Tibial nerve (tissue), 4 donors: ENCODE data around the gene WASF2. TPM values are rescaled to one million over a fixed set of nuclear protein-coding genes. Genes with fewer than 3 reads are reported as not detected.

Experiments
- DNase-seq, 2 donors: peaks; one replicate each; pipeline ENCODE4 v3.0.0-alpha.2; 2019; ENCODE audit warnings: low spot score in 2 of 2
- H3K27ac ChIP-seq, 4 donors: fragments of 200-600 bp; sonication (generic) in 3 of 4; one replicate each; pipeline ENCODE4 v1.5.1; 2017 to 2019; ENCODE audit warnings: mild to moderate bottlenecking in 1 of 4
- H3K27me3 ChIP-seq, 2 donors: fragments of 200-600 bp; sonication (generic) in 1 of 2; one replicate each; pipeline versions ENCODE4 v1.5.1 to v1.6.0; 2017 to 2019
- H3K36me3 ChIP-seq, 3 donors: fragments of 200-600 bp; sonication (generic); one replicate each; pipeline ENCODE4 v1.5.1; 2018 to 2019
- H3K4me1 ChIP-seq, 4 donors: fragments of 200-600 bp; sonication (generic) in 3 of 4; one replicate each; pipeline ENCODE4 v1.5.1; 2017 to 2019
- H3K4me3 ChIP-seq, 4 donors: fragments of 200-600 bp; sonication (generic) in 3 of 4; one replicate each; pipeline ENCODE4 v1.5.1; 2017 to 2019; ENCODE audit warnings: mild to moderate bottlenecking in 1 of 4, moderate library complexity in 1 of 4
- H3K9me3 ChIP-seq, 4 donors: fragments of 200-600 bp; sonication (generic) in 3 of 4; one replicate each; pipeline ENCODE4 v1.5.1; 2017 to 2019
- EP300 ChIP-seq, 2 donors: sonication (generic); formaldehyde crosslinking; IDR thresholded peaks; one replicate each; pipeline ENCODE4 v1.6.1; 2017; ENCODE audit warnings: antibody characterized with exemption in 2 of 2, mild to moderate bottlenecking in 1 of 2
- POLR2A ChIP-seq, 2 donors: fragments of 450-650 bp; IDR thresholded peaks; one replicate each; pipeline ENCODE4 v1.6.1; 2017; ENCODE audit warnings: antibody characterized with exemption in 2 of 2, mild to moderate bottlenecking in 2 of 2, moderate library complexity in 2 of 2
- WGBS, 2 donors: methylation state at CpG; one replicate each; pipeline ENCODE4 v1.1.5; 2018; 5-methylcytosine and 5-hydroxymethylcytosine counted together
- total RNA-seq, 4 donors: library from RNA; depleted of rRNA; stranded (reverse); fragments of >200 nt; gene quantifications; one replicate each; pipeline ENCODE4 v1.1.0, GENCODE V29; 2016
- TF ChIP-seq, protein P1 (sequence below), 5 experiments: fragments of 200-600 bp in 3 of 5; fragments of 450-650 bp in 2 of 5; sonication (generic) in 3 of 5; IDR thresholded peaks; one replicate each; pipeline ENCODE4 v1.5.1; 2016 to 2019; ENCODE audit warnings: antibody characterized with exemption in 5 of 5, mild to moderate bottlenecking in 3 of 5, moderate library complexity in 2 of 5

WASF2 gene
- total RNA-seq, 4 donors from 2014 or later, result 74.9 to 95.9 (median 83.4) TPM

DNA sequence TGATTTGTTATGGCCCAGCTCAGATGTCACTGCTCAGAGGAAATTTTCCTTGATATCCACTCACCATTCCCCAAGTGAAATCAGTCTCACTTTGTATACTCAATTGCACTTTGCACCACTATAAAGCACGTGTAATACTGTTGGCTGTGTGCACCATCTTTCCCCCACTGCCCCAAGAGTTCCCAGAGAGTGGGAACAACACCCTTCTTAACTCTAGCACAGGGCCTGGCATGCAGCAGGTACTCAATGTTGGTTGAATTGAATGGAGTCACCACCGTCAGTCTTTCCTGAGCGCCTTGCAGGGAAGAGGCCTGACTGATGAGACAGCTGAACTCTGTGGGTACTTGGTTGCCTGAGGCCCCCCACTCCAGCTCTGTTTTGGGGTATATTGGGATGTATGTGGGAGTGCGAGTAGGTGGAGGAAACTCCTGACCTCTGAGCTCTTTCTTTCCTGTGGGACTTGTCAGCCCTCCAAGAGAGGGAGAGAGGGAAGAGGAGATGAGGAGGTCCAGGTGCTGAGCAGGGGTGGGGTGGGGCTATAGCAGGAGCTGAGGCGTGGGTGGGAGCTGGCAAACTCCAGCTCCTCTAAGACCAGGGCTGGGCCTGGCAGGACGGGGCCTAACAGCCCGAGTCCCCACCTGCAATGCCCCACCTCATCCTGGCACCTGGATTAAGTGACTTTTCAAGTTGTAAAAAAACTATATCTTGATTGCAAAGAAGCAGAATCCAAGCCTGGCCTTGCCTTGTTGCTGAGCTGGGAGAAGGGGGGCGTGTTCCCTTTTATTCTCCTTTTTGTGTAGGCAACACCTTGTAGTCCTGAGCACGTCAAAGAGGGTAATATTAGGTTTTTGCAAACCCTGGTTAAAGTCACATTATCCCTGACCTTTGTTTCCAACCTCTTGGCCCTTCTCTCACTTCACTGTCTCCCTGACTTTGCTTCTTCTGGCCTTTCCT is 19.4 kb upstream of the WASF2 start:
- DNase-seq, result no peak
- TF ChIP-seq, protein P1, sequence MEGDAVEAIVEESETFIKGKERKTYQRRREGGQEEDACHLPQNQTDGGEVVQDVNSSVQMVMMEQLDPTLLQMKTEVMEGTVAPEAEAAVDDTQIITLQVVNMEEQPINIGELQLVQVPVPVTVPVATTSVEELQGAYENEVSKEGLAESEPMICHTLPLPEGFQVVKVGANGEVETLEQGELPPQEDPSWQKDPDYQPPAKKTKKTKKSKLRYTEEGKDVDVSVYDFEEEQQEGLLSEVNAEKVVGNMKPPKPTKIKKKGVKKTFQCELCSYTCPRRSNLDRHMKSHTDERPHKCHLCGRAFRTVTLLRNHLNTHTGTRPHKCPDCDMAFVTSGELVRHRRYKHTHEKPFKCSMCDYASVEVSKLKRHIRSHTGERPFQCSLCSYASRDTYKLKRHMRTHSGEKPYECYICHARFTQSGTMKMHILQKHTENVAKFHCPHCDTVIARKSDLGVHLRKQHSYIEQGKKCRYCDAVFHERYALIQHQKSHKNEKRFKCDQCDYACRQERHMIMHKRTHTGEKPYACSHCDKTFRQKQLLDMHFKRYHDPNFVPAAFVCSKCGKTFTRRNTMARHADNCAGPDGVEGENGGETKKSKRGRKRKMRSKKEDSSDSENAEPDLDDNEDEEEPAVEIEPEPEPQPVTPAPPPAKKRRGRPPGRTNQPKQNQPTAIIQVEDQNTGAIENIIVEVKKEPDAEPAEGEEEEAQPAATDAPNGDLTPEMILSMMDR (IDR thresholded peaks at IDR 0.05), result no peak
- TF ChIP-seq EP300 (IDR thresholded peaks at IDR 0.05) (no peak), POLR2A (IDR thresholded peaks at IDR 0.05) (no peak)
- whole genome bisulfite sequencing, 2 donors, result 69 to 73% methylated on average over 9 of the region's 9 CpGs
- Histone ChIP-seq H3K4me1 (peaks cover 7 to 39% (median 18%) of the 10 kb centered on the region in 4 donors), H3K27me3 (no peaks in the 10 kb centered on the region), H3K4me3 (no peak overlapping the region), H3K27ac (peak overlapping the region in 2 of 4 donors; percentile 35 to 48), H3K9me3 (no peaks in the 10 kb centered on the region), H3K36me3 (no peaks in the 10 kb centered on the region)

DNA sequence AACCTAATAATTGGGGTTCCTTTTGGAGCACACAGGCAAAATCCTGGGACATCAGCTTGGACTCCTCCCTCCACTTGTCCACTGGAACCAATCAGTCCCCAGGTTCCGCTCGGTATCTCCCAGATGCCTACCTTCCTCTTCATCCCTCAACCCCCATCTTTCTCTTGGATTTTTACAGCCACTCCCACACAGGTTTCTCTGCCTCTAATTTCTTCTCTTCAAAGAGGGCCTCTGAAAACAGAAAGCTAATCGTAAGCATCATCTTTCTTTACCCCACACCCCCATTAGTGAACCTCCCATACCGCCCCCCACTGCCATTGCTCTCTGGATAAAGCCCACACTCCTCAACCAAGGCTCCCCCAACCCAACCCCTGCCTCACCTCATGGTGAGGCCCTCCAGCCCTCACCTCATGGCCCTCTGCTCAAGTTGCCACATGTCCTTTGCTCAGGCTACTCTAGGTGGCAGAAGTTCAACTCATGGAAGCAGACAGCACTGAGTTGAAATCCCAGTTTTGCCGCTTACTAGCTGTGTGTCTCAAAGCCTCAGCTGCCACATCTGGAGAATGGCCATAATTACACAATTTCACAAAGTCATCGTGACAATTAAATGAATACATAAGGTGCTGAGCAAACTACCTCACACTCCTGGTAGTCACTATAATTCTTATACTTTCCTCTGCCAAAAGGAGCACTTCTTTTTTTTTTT is 18.1 kb upstream of the WASF2 start:
- TF ChIP-seq, protein P1 (IDR thresholded peaks at IDR 0.05), result no peak
- no peak for TF ChIP-seq EP300 (IDR thresholded peaks at IDR 0.05)
- TF ChIP-seq POLR2A (IDR thresholded peaks at IDR 0.05), result no peak
- H3K4me3 ChIP-seq, result no peak overlapping the region
- H3K4me1 ChIP-seq, result peaks cover 7 to 39% (median 24%) of the 10 kb centered on the region in 4 donors
- no peaks in the 10 kb centered on the region for H3K9me3 ChIP-seq
- DNase-seq, result no peak
- H3K27me3 ChIP-seq, result no peaks in the 10 kb centered on the region
- 80 to 81% methylated on average over 6 of the region's 6 CpGs for WGBS, 2 donors
- H3K27ac ChIP-seq, result peak overlapping the region in 2 of 4 donors; percentile 39 to 48
- no peaks in the 10 kb centered on the region for H3K36me3 ChIP-seq

DNA sequence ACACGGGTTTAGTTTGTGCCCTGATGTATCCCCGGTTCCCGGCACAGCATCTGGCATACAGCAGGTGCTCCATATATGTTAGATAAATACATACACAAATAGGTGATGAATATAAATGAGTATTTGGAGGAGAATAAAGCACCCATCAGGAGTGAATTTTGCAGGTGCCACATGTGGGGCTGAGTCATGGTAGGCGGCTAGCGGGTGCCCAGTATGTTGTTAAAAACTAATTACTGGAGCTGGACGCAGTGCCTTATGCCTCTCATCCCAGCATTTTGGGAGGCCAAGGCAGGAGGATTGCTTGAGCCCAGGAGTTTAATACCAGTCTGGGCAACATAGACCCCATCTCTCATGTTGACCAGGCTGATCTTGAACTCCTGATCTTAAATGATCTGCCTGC is 16.7 kb upstream of the WASF2 start:
- H3K9me3 ChIP-seq, result no peaks in the 10 kb centered on the region
- H3K27me3 ChIP-seq, result no peaks in the 10 kb centered on the region
- no peak for DNase-seq
- no peak overlapping the region for H3K4me3 ChIP-seq
- no peaks in the 10 kb centered on the region for H3K36me3 ChIP-seq
- TF ChIP-seq, protein P1 (IDR thresholded peaks at IDR 0.05), result no peak
- no peak for TF ChIP-seq POLR2A (IDR thresholded peaks at IDR 0.05)
- no peak for TF ChIP-seq EP300 (IDR thresholded peaks at IDR 0.05)
- 92 to 93% methylated on average over 6 of the region's 6 CpGs for WGBS, 2 donors
- no peak overlapping the region for H3K27ac ChIP-seq
- H3K4me1 ChIP-seq, result peaks cover 7 to 47% (median 25%) of the 10 kb centered on the region in 4 donors

DNA sequence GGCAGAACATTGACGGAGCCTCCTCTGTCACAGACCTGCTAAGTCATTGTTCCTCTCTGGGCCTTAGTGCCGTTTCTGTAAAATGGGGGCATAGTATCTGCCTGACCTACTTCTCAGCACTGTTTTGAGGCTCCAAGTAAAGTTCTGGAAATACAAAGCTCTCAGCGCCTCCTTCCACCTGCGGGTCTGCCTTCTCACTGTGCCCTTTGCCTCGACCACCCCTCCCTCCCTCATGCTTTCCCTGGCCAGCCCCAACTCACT is 15.4 kb upstream of the WASF2 start:
- Histone ChIP-seq H3K36me3 (no peaks in the 10 kb centered on the region), H3K27ac (peak overlapping the region; percentile 64 to 93 (median 88)), H3K9me3 (no peaks in the 10 kb centered on the region), H3K27me3 (no peaks in the 10 kb centered on the region), H3K4me1 (peaks cover 7 to 47% (median 25%) of the 10 kb centered on the region in 4 donors), H3K4me3 (no peak overlapping the region)
- TF ChIP-seq EP300 (IDR thresholded peaks at IDR 0.05) (no peak), POLR2A (IDR thresholded peaks at IDR 0.05) (no peak)
- TF ChIP-seq, protein P1 (IDR thresholded peaks at IDR 0.05), result peak in 1 of 5 experiments; percentile 0
- WGBS, 2 donors, result 25 to 36% methylated on average over 5 of the region's 5 CpGs
- DNase-seq, result no peak
